ENCODE measurements around the gene INTS15. TPM values are rescaled to one million over a fixed set of nuclear protein-coding genes. Genes with fewer than 3 reads are reported as not detected.

Gene INTS15
- total and polyA plus RNA-seq, 2 experiments from 2014 or later, result 7.0 to 27.0 TPM

- TF ChIP-seq ZNF462 (CRISPR knock-in tag; IDR thresholded peaks at IDR 0.05) (no peak), CREB1 (CRISPR knock-in tag; IDR thresholded peaks at IDR 0.05; ENCODE audit: low read depth) (no peak)
These were observed 59.6 kb downstream of the INTS15 start (continued) for GRCh38 chr7:6649241-6649961.

- Histone ChIP-seq H3K27me3 (ENCODE audit: insufficient read depth) (no peaks in the 10 kb centered on the region), H3K27ac (ENCODE audit: low read depth) (no peak overlapping the region), H3K79me2 (replicated peaks; ENCODE audit: insufficient read depth) (no peaks in the 10 kb centered on the region), H3K4me1 (ENCODE audit: insufficient read depth) (no peaks in the 10 kb centered on the region), H4K20me1 (replicated peaks; ENCODE audit: insufficient read depth) (no peaks in the 10 kb centered on the region; the same call in 1 of the 2 replicates), H2AFZ (no peak overlapping the region), H3K9me2 (ENCODE audit: insufficient read depth) (no peaks in the 10 kb centered on the region), H3K4me2 (no peak overlapping the region), H3K4me3 (no peak overlapping the region), H3K36me3 (ENCODE audit: insufficient read depth) (no peaks in the 10 kb centered on the region), H3F3A (replicated peaks; ENCODE audit: low read depth) (no peaks in the 10 kb centered on the region)
- H3K9me3 Mint-ChIP-seq, result no peaks in the 10 kb centered on the region
- H3K4me1 Mint-ChIP-seq, result no peaks in the 10 kb centered on the region
- H3K4me3 Mint-ChIP-seq, result no peak overlapping the region
- peaks cover 22% of the 10 kb centered on the region for H3K36me3 Mint-ChIP-seq (ENCODE audit: low read depth)
- DNase-seq (ENCODE audit: low spot score) (no peak), ATAC-seq (no peak)
- H3K27me3 Mint-ChIP-seq (ENCODE audit: insufficient read depth, low read depth, poor library complexity), result peaks cover 4% of the 10 kb centered on the region
- no peak overlapping the region for H3K27ac Mint-ChIP-seq
- TF ChIP-seq ZNF331 (CRISPR knock-in tag; IDR thresholded peaks at IDR 0.05; ENCODE audit: low read depth) (no peak), STAT1 (IDR thresholded peaks at IDR 0.05; ENCODE audit: unreplicated experiment) (no peak), REST (IDR thresholded peaks at IDR 0.05; ENCODE audit: unreplicated experiment) (no peak), POLR2AphosphoS5 (IDR thresholded peaks at IDR 0.05; ENCODE audit: low read depth) (no peak), CREB1 (CRISPR knock-in tag; IDR thresholded peaks at IDR 0.05; ENCODE audit: low read depth) (no peak), EZH2phosphoT487 (IDR thresholded peaks at IDR 0.05; ENCODE audit: unreplicated experiment) (no peak), ETS1 (IDR thresholded peaks at IDR 0.05) (no peak), EZH2 (IDR thresholded peaks at IDR 0.05; ENCODE audit: low read depth, unreplicated experiment) (no peak), NANOG (IDR thresholded peaks at IDR 0.05; ENCODE audit: borderline replicate concordance) (no peak)
These were observed 60.3 kb downstream of the INTS15 start for GRCh38 chr7:6650086-6650485.

Data from GM23338 (cell line).